GM23248 (cell line): ENCODE measurements around the gene NDUFA12.

Source experiments
- EZH2 ChIP-seq: fragments of 200-600 bp; sonication (generic); IDR thresholded peaks from 2 replicates; pipeline ENCODE4 v1.6.1; 2018; ENCODE audit warnings: antibody characterized with exemption, mild to moderate bottlenecking; ENCODE audit not compliant: insufficient read depth, poor library complexity, severe bottlenecking
- EZH2phosphoT487 ChIP-seq: fragments of 200-600 bp; sonication (generic); IDR thresholded peaks from 2 replicates; pipeline ENCODE4 v1.6.1; 2018; ENCODE audit warnings: antibody characterized with exemption, moderate library complexity, mild to moderate bottlenecking, low read depth; ENCODE audit not compliant: insufficient read depth

GRCh38 chr12:94980577-94980976 is 22.9 kb downstream of the NDUFA12 start:
- TF ChIP-seq EZH2phosphoT487 (no peak), EZH2 (no peak)
